GM23338 (cell line): ENCODE measurements around the gene SPP1. TPM values are rescaled to one million over a fixed set of nuclear protein-coding genes. Genes with fewer than 3 reads are reported as not detected.
A peak's percentile ranks its signal among the peaks of the same experiment; 100 is the strongest.

Experiments
- ATAC-seq: fragments of 200-7000 bp; cut with Tn5 transposase; 3 replicates; pipeline ENCODE4 v1.9.1; 2020
- DNase-seq: peaks from one replicate; pipeline ENCODE4 v3.0.0-alpha.2; 2015; ENCODE audit warnings: low spot score
- H2AFZ ChIP-seq: fragments of 200-600 bp; sonication (generic); 2 replicates; pipeline ENCODE4 v1.8.0; 2016; ENCODE audit warnings: antibody characterized with exemption, mild to moderate bottlenecking, moderate library complexity
- H3F3A ChIP-seq: fragments of 200-600 bp; sonication (generic); replicated peaks from 2 replicates; pipeline ENCODE4 v1.8.0; 2017; ENCODE audit warnings: antibody characterized with exemption, mixed run types, low read depth
- H3K27ac ChIP-seq: fragments of 200-600 bp; sonication (generic); 2 replicates; pipeline ENCODE4 v1.6.1; 2016; ENCODE audit warnings: low read depth
- H3K27me3 ChIP-seq: fragments of 200-600 bp; sonication (generic); 2 replicates; pipeline ENCODE4 v1.8.0; 2016; ENCODE audit warnings: mild to moderate bottlenecking, mixed run types, moderate library complexity; ENCODE audit not compliant: insufficient read depth
- H3K36me3 ChIP-seq: fragments of 200-600 bp; sonication (generic); 2 replicates; pipeline ENCODE4 v1.8.0; 2016; ENCODE audit warnings: mild to moderate bottlenecking; ENCODE audit not compliant: insufficient read depth
- H3K4me1 ChIP-seq: fragments of 200-600 bp; sonication (generic); 2 replicates; pipeline ENCODE4 v1.8.0; 2016; ENCODE audit warnings: mild to moderate bottlenecking, moderate library complexity; ENCODE audit not compliant: insufficient read depth
- H3K4me2 ChIP-seq: fragments of 200-600 bp; sonication (generic); 2 replicates; pipeline ENCODE4 v1.7.1; 2017; ENCODE audit warnings: mixed run types
- H3K4me3 ChIP-seq: fragments of 200-600 bp; sonication (generic); 2 replicates; pipeline ENCODE4 v1.6.1; 2016; ENCODE audit warnings: mixed run types
- H3K79me2 ChIP-seq: fragments of 200-600 bp; sonication (generic); replicated peaks from 2 replicates; pipeline ENCODE4 v1.8.0; 2017; ENCODE audit warnings: mild to moderate bottlenecking; ENCODE audit not compliant: insufficient read depth
- H3K9me2 ChIP-seq: fragments of 200-600 bp; sonication (generic); 2 replicates; pipeline ENCODE4 v1.8.0; 2017; ENCODE audit not compliant: insufficient read depth
- H4K20me1 ChIP-seq: fragments of 200-600 bp; sonication (generic); replicated peaks from 2 replicates; pipeline ENCODE4 v1.8.0; 2017; ENCODE audit warnings: mild to moderate bottlenecking; ENCODE audit not compliant: insufficient read depth
- H3K27ac Mint-ChIP-seq: 2 replicates; pipeline ENCODE4 v1.8.0; 2020; ENCODE audit warnings: inconsistent platforms, mild to moderate bottlenecking, moderate library complexity, mixed read lengths
- H3K27me3 Mint-ChIP-seq: 3 replicates; pipeline ENCODE4 v1.8.0; 2022; ENCODE audit warnings: low read depth, mild to moderate bottlenecking, moderate library complexity, mixed read lengths, inconsistent platforms; ENCODE audit not compliant: insufficient read depth, poor library complexity
- H3K36me3 Mint-ChIP-seq: 3 replicates; pipeline ENCODE4 v1.8.0; 2021; ENCODE audit warnings: low read depth, mild to moderate bottlenecking, inconsistent platforms, moderate library complexity, mixed read lengths
- H3K4me1 Mint-ChIP-seq: 3 replicates; pipeline ENCODE4 v1.8.0; 2020; ENCODE audit warnings: mild to moderate bottlenecking, inconsistent platforms, mixed read lengths
- H3K4me3 Mint-ChIP-seq: 3 replicates; pipeline ENCODE4 v1.8.0; 2021; ENCODE audit warnings: moderate library complexity, mild to moderate bottlenecking, inconsistent platforms, mixed read lengths
- H3K9me3 Mint-ChIP-seq: 3 replicates; pipeline ENCODE4 v1.8.0; 2020; ENCODE audit warnings: moderate library complexity, mild to moderate bottlenecking, inconsistent platforms, mixed read lengths
- CREB1 ChIP-seq: fragments of 250-450 bp; sonication (Bioruptor Pico); IDR thresholded peaks from 2 replicates; pipeline ENCODE4 v1.5.0; 2020; ENCODE audit warnings: low read depth, mild to moderate bottlenecking, moderate library complexity
- EZH2 ChIP-seq: fragments of 200-600 bp; sonication (generic); IDR thresholded peaks from one replicate; pipeline ENCODE4 v1.8.0; 2017; ENCODE audit warnings: antibody characterized with exemption, mild to moderate bottlenecking, low read depth; ENCODE audit not compliant: unreplicated experiment
- EZH2phosphoT487 ChIP-seq: fragments of 200-600 bp; sonication (generic); IDR thresholded peaks from one replicate; pipeline ENCODE4 v1.8.1; 2018; ENCODE audit warnings: antibody characterized with exemption; ENCODE audit not compliant: unreplicated experiment
- NANOG ChIP-seq: IDR thresholded peaks from 2 replicates; pipeline ENCODE4 v1.6.1; 2016; ENCODE audit warnings: antibody characterized with exemption, borderline replicate concordance
- POLR2AphosphoS5 ChIP-seq: IDR thresholded peaks from 2 replicates; pipeline ENCODE4 v1.6.1; 2016; ENCODE audit warnings: antibody characterized with exemption, low read depth
- STAT1 ChIP-seq: IDR thresholded peaks from one replicate; pipeline ENCODE4 v1.6.1; 2016; ENCODE audit warnings: antibody characterized with exemption; ENCODE audit not compliant: unreplicated experiment
- ZNF114 ChIP-seq: fragments of 250-450 bp; sonication (Bioruptor Pico); IDR thresholded peaks from 2 replicates; pipeline ENCODE4 v1.5.0; 2020; ENCODE audit warnings: mild to moderate bottlenecking, moderate library complexity
- polyA plus RNA-seq: library from polyadenylated mRNA; unstranded; fragments of >200 nt; fragmentation: Nextera tagmentation; extraction: Ambion mirVana; gene quantifications from 2 replicates; pipeline ENCODE4 v1.2.1, GENCODE V29; 2016
- total RNA-seq: library from RNA; depleted of rRNA; stranded (reverse); fragments of >200 nt; shearing (Covaris generic); gene quantifications from 2 replicates; pipeline ENCODE4 v1.2.3, GENCODE V29; 2014
- TF ChIP-seq, protein P1 (sequence below): fragments of 250-450 bp; sonication (Bioruptor Pico); IDR thresholded peaks from 2 replicates; pipeline ENCODE4 v1.5.0; 2020; ENCODE audit warnings: mild to moderate bottlenecking, moderate library complexity
- TF ChIP-seq, protein P2 (sequence below): IDR thresholded peaks from 2 replicates; pipeline ENCODE4 v1.6.1; 2016; ENCODE audit warnings: antibody characterized with exemption
- TF ChIP-seq, protein P3 (sequence below): IDR thresholded peaks from one replicate; pipeline ENCODE4 v1.6.1; 2018; ENCODE audit warnings: antibody characterized with exemption; ENCODE audit not compliant: unreplicated experiment

Gene SPP1
- total and polyA plus RNA-seq, 2 experiments from 2014 or later = 41.3 to 51.3 TPM

DNA sequence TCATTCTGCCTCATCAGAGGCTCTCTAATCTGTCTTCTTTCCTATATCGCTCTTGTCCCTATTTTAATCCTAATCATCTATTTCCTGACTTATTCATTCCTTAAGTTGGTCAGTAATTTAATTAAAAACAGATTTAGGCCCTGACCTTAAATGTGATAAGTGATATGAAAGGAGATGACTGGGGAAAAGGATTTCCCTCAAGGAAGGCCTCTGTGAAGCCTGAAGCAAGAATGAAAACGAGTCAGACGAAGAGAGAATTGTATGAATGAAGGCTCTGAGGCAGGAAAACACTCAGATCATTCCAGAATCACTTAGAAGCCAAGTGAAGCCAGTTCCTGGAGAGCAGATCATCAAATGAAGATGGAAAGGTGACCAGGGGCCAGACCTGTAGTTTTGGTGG lies 54.0 kb downstream of the SPP1 start (continued):
- TF ChIP-seq, protein P1, sequence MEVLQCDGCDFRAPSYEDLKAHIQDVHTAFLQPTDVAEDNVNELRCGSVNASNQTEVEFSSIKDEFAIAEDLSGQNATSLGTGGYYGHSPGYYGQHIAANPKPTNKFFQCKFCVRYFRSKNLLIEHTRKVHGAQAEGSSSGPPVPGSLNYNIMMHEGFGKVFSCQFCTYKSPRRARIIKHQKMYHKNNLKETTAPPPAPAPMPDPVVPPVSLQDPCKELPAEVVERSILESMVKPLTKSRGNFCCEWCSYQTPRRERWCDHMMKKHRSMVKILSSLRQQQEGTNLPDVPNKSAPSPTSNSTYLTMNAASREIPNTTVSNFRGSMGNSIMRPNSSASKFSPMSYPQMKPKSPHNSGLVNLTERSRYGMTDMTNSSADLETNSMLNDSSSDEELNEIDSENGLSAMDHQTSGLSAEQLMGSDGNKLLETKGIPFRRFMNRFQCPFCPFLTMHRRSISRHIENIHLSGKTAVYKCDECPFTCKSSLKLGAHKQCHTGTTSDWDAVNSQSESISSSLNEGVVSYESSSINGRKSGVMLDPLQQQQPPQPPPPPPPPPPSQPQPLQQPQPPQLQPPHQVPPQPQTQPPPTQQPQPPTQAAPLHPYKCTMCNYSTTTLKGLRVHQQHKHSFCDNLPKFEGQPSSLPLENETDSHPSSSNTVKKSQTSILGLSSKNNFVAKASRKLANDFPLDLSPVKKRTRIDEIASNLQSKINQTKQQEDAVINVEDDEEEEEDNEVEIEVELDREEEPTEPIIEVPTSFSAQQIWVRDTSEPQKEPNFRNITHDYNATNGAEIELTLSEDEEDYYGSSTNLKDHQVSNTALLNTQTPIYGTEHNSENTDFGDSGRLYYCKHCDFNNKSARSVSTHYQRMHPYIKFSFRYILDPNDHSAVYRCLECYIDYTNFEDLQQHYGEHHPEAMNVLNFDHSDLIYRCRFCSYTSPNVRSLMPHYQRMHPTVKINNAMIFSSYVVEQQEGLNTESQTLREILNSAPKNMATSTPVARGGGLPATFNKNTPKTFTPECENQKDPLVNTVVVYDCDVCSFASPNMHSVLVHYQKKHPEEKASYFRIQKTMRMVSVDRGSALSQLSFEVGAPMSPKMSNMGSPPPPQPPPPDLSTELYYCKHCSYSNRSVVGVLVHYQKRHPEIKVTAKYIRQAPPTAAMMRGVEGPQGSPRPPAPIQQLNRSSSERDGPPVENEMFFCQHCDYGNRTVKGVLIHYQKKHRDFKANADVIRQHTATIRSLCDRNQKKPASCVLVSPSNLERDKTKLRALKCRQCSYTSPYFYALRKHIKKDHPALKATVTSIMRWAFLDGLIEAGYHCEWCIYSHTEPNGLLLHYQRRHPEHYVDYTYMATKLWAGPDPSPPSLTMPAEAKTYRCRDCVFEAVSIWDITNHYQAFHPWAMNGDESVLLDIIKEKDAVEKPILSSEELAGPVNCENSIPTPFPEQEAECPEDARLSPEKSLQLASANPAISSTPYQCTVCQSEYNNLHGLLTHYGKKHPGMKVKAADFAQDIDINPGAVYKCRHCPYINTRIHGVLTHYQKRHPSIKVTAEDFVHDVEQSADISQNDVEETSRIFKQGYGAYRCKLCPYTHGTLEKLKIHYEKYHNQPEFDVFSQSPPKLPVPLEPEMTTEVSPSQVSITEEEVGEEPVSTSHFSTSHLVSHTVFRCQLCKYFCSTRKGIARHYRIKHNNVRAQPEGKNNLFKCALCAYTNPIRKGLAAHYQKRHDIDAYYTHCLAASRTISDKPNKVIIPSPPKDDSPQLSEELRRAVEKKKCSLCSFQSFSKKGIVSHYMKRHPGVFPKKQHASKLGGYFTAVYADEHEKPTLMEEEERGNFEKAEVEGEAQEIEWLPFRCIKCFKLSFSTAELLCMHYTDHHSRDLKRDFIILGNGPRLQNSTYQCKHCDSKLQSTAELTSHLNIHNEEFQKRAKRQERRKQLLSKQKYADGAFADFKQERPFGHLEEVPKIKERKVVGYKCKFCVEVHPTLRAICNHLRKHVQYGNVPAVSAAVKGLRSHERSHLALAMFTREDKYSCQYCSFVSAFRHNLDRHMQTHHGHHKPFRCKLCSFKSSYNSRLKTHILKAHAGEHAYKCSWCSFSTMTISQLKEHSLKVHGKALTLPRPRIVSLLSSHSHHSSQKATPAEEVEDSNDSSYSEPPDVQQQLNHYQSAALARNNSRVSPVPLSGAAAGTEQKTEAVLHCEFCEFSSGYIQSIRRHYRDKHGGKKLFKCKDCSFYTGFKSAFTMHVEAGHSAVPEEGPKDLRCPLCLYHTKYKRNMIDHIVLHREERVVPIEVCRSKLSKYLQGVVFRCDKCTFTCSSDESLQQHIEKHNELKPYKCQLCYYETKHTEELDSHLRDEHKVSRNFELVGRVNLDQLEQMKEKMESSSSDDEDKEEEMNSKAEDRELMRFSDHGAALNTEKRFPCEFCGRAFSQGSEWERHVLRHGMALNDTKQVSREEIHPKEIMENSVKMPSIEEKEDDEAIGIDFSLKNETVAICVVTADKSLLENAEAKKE (CRISPR knock-in tag) = no peak
- TF ChIP-seq ZNF114 (CRISPR knock-in tag) = no peak
- no peak for TF ChIP-seq POLR2AphosphoS5
- TF ChIP-seq STAT1 = no peak
- no peak for TF ChIP-seq NANOG

DNA sequence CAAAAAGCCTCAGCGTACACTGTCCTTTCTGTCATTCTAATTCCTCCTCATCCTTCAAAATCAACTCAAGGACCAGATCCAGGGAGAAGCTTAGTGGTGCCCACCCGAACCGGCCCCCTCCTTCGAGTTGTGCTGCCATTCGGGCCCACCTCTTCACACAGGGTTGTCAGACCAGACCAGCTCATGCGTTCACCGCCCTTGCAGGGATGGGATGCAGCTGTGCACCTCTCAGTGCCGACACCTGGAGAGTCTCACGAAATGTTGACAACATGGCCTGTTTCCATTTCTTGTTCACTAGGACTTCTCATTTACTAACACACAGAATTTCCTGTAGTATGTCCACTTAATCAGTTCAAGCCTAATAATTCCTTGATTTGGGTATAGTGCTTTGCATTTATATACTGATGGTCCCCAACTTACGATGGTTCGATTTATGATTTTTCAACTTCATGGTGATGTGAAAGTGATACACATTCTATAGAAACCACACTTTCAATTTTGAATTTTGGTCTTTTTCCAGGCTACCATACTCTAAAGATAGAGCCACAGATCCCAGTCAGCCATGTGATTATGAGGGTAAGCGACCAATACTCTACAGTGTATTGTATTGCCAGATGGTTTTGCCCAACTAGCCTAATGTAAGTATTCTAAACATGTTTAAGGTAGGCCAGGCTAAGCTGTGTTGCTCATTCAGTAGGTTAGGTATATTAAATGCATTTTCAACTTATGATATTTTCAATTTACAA lies 55.2 kb downstream of the SPP1 start:
- peaks cover 10% of the 10 kb centered on the region for H4K20me1 ChIP-seq
- no peak overlapping the region for H3K27ac ChIP-seq
- Mint-ChIP-seq H3K27me3 (peaks cover 1% of the 10 kb centered on the region), H3K9me3 (peaks cover 9% of the 10 kb centered on the region), H3K4me3 (no peak overlapping the region), H3K27ac (peak overlapping the region; percentile 41; the same call in 1 of the 2 replicates), H3K4me1 (no peaks in the 10 kb centered on the region), H3K36me3 (peaks cover 52% of the 10 kb centered on the region)
- H3K4me3 ChIP-seq = no peak overlapping the region
- DNase-seq (no peak), ATAC-seq (no peak)
- no peaks in the 10 kb centered on the region for H3K4me1 ChIP-seq
- H3F3A ChIP-seq = no peaks in the 10 kb centered on the region; the same call in 1 of the 2 replicates
- TF ChIP-seq POLR2AphosphoS5 (no peak), EZH2 (no peak), CREB1 (CRISPR knock-in tag) (no peak), ZNF114 (CRISPR knock-in tag) (no peak), EZH2phosphoT487 (no peak)
- TF ChIP-seq, protein P2, sequence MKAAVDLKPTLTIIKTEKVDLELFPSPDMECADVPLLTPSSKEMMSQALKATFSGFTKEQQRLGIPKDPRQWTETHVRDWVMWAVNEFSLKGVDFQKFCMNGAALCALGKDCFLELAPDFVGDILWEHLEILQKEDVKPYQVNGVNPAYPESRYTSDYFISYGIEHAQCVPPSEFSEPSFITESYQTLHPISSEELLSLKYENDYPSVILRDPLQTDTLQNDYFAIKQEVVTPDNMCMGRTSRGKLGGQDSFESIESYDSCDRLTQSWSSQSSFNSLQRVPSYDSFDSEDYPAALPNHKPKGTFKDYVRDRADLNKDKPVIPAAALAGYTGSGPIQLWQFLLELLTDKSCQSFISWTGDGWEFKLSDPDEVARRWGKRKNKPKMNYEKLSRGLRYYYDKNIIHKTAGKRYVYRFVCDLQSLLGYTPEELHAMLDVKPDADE = no peak
- TF ChIP-seq, protein P3, sequence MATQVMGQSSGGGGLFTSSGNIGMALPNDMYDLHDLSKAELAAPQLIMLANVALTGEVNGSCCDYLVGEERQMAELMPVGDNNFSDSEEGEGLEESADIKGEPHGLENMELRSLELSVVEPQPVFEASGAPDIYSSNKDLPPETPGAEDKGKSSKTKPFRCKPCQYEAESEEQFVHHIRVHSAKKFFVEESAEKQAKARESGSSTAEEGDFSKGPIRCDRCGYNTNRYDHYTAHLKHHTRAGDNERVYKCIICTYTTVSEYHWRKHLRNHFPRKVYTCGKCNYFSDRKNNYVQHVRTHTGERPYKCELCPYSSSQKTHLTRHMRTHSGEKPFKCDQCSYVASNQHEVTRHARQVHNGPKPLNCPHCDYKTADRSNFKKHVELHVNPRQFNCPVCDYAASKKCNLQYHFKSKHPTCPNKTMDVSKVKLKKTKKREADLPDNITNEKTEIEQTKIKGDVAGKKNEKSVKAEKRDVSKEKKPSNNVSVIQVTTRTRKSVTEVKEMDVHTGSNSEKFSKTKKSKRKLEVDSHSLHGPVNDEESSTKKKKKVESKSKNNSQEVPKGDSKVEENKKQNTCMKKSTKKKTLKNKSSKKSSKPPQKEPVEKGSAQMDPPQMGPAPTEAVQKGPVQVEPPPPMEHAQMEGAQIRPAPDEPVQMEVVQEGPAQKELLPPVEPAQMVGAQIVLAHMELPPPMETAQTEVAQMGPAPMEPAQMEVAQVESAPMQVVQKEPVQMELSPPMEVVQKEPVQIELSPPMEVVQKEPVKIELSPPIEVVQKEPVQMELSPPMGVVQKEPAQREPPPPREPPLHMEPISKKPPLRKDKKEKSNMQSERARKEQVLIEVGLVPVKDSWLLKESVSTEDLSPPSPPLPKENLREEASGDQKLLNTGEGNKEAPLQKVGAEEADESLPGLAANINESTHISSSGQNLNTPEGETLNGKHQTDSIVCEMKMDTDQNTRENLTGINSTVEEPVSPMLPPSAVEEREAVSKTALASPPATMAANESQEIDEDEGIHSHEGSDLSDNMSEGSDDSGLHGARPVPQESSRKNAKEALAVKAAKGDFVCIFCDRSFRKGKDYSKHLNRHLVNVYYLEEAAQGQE = no peak
- H3K4me2 ChIP-seq = no peak overlapping the region
- H2AFZ ChIP-seq = no peak overlapping the region
- H3K27me3 ChIP-seq = no peaks in the 10 kb centered on the region
- H3K36me3 ChIP-seq = peaks cover 19% of the 10 kb centered on the region
- no peaks in the 10 kb centered on the region; the same call in none of the 2 replicates for H3K79me2 ChIP-seq
- 0 out of 2 replicates have a peak, but pooled peaks cover 2% of the 10 kb centered on the region for H3K9me2 ChIP-seq
